Amygdala (tissue), 56 donors: Measurements from ENCODE around the gene TSPAN10.

Experiments used
- DNase-seq, 56 donors: peaks; one replicate each; lab custom pipeline; 2025; lab: John Stamatoyannopoulos, UW

TSPAN10 gene

DNA sequence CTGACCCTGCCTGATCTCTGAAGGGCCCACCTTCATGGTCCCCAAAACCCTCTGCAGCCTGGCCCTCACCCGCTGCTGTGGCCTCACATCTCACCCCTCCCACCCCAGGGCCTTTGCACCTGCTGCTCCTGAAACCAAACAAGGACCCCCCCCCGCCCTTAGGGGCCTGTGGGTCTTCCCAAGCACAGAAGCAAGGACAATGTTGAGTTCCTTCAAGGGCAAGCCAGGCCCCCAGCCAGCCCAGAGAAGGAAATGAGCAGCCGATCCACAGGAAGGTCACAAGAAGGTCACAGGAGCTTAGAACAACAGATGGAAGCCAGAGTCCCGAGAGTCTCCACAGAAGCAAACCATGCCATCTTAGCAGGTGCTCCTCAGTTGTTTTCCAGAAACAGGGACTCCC is 19.8 kb downstream of the TSPAN10 start:
- no peak for DNase-seq

- DNase-seq: no peak
Measured at GRCh38 chr17:81659038-81659437, 22.0 kb downstream of the TSPAN10 start.

- DNase-seq: no peak
Measured at GRCh38 chr17:81660441-81660840, 23.4 kb downstream of the TSPAN10 start.

- no peak for DNase-seq
Measured at GRCh38 chr17:81662002-81662401, 25.0 kb downstream of the TSPAN10 start.

DNA sequence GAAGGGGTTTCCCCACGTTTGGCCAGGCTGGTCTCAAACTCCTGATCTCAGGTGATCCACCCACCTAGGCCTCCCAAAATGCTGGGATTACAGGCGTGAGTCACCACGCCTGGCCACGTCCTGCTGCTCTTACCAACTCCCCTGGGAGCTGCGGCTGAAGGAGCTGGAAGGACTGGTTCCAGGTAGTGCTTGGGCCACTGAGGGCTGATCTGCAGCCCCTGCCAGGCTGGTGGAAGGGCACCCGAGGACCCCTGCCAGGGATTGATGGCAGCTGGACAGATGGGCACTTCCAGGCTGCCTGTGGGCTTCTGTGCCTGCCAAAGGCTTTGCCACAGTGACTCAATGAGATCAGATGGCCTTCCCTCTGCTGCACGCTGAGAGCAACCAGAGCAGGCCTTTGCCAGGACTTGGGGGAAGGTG is 27.1 kb downstream of the TSPAN10 start:
- DNase-seq: no peak

- DNase-seq: peak in 5 of 56 donors; percentile 7 to 31 (median 18)
Measured at GRCh38 chr17:81665205-81666091, 28.5 kb downstream of the TSPAN10 start.

DNA sequence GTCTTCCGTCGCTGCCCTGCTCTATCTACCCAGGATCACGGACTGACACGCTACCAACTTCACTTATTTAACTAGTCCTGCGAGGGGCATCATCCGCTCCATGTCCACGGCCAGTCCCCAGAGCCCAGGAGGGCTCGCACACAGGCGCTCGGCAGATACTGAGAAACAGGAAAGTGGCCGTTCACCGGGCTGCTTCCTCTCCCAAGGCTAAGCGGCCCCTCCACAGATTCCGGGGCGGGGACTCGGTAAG is 29.0 kb downstream of the TSPAN10 start:
- no peak for DNase-seq

- DNase-seq: peak; percentile 73 to 97 (median 92)
Measured at GRCh38 chr17:81666342-81667191, 29.6 kb downstream of the TSPAN10 start, which contains the start of the genes CCDC137 and OXLD1. Gene CCDC137 (plus strand): TSS chr17:81666737. CDS start chr17:81666767, 30 bp downstream. Gene OXLD1 (minus strand): TSS chr17:81666605. CDS start chr17:81666577, 28 bp downstream.

GRCh38 chr17:81667754-81668153 is 30.8 kb downstream of the TSPAN10 start:
- no peak for DNase-seq

DNA sequence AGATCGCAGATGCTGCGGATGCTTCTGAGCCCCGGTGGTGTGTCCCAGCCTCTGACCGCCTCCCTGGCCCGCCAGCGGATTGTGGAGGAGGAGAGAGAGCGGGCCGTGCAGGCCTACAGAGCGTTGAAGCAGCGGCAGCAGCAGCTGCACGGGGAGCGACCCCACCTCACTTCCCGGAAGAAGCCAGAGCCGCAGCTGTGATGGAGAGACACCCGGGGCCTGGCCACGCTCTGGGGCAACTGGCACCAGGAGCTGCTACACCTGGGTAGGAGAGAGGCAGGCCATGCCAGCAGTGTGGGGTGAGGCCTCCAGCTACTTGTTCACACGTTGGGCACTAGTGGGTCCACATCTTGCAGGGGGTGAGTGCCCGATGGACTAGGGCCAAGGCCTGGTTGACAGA is 35.5 kb downstream of the TSPAN10 start:
- DNase-seq: no peak

DNA sequence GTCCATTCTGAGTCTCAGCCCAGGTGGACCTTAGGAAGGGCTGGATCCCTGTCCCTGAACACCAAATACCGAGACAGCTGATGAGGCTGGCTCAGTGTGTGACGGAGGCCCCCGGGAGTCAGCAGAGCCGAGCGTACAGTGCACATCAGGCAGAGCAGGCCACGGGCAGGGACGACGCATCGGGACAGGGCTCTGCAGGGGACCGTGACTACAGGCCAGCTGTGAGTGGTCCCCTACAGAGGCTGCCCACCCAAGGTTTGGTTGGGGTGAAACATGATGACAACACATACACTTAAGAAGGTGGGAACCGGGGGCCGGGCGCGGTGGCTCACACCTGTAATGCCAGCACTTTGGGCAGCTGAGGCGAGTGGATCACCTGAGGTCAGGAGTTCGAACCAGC is 36.0 kb downstream of the TSPAN10 start:
- no peak for DNase-seq

- DNase-seq: no peak
Measured at GRCh38 chr17:81673561-81674258, 36.7 kb downstream of the TSPAN10 start.

DNA sequence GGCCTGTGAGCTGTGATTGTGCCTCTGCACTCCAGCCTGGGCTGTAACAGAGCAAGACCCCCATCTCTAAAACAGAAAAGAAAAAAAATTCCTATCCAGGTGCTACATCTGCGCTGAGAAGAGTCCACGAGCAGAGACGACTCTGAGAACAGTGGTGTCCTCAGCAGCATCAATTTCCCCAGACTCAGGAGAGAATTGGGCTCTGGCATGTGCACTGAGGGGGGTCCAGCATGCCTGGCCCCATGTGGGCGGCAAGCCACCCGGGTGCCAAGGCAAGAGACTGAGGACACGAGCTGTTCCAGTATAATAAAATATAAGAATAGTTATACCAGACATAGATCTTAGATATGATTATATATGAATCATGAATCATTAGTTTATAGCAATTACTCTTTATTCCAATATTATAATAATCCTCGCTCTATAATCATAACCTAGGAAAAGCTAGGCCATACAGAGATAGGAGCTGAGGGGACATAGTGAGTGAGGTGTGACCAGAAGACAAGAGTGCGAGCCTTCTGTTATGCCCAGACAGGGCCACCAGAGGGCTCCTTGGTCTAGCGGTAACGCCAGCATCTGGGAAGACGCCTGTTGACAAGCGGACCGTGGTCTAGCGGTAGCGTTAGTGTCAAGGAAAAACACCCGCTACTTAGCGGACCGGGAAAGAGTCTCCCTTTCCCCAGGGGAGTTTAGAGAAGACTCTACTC is 38.7 kb downstream of the TSPAN10 start:
- peak in 16 of 56 donors; percentile 7 to 50 (median 34) for DNase-seq

- peak in 5 of 56 donors; percentile 11 to 35 (median 24) for DNase-seq
Measured at GRCh38 chr17:81676906-81677305, 39.9 kb downstream of the TSPAN10 start.

GRCh38 chr17:81680150-81680549 is 43.2 kb downstream of the TSPAN10 start:
- no peak for DNase-seq

GRCh38 chr17:81681672-81682071 is 44.7 kb downstream of the TSPAN10 start:
- peak in 16 of 56 donors; percentile 2 to 58 (median 34) for DNase-seq

DNA sequence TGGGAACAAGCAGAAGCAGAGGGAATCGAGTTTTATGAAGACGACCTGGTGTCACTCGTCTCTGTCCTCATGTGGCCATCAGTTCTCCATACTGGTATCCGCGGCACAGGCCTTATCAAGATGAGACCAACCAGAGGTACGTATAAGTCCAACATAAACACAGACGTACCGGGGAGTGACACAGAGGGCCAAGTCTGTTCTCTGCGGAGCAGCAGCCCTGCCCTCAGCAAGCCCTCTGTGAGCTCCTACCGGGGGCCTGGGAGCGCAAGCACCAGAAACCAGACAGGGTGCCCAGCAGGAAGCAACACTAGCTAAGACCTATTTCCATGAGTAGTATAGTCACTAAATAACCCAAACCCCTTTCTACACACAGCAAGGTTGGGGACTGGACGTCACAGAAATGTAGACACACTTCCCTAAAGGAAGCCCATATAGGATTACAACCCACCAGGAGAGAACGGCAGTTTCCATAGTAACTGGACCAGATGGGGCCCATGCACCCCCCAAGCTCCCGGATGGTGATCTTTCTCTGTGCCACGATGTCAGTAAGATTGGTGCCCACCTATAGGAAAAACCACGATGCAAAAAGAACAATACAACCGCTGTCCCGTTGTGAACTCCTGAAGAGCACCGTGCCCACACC is 45.7 kb downstream of the TSPAN10 start:
- no peak for DNase-seq

DNA sequence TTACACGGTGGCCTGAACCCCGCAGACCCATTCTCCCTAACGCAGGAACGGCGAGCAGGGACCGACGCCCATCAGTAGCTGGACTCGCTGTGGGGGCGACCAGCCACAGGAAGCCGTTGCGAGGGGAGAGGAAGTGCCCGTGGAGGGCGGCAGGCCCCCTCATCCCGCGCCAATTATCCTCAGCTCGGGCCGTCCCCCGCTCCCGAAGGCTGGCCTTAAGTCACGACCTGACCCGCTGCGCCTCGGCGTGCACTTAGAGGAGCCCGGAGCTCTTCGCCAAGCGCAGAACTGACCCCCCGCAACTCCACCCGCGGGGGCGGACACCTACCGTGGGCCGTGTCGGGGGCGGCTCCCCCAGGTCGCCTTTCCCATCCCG is 46.2 kb downstream of the TSPAN10 start:
- peak in 1 of 56 donors; percentile 57 for DNase-seq

DNA sequence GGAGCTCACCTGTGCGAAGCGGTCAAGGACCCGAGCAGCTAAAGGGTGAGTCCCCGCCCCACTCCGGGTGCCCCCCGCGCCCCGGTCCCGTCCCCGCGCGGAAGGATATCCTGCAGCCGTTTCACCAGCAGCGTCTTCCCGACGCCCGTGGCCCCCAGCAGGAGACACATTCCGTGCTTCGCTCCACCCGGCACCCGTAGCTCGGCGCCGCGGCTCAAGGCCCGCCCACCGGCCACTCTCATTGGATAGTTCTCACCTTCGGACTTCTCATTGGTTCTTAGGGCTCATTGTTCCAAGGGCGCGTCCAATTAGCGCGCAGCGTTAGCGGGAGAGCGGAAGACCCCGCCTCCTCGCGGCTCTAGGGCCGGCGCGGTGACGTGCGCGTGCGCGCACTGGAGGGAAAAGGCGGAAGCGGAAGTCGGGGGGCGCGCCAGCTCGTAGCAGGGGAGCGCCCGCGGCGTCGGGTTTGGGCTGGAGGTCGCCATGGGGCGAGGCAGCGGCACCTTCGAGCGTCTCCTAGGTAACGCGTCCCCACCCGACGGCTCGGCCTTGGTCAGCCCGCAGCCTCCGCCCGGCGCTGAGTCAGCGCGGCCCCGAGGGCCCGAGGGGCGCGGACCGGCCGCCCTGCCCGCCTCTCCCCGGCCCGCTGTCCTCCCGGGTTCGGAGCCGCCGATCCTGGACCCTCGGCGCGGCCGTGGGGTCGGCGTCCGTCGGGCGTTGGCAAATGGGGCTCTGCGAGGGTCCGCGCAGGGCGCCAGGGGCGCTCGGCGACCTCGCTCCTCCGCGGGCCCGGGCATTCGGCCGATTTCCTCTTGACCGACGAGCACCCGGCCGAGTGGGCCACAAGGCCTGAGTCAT is 46.8 kb downstream of the TSPAN10 start, which contains the start of the genes ARL16 and HGS:
ARL16 (minus strand) TSS at position 214 of the 858 bp plus-strand sequence; CDS start at position 170, 44 bp downstream.
HGS (plus strand) TSS at position 428 of the 858 bp plus-strand sequence; CDS start at position 484, 56 bp downstream.
- peak; percentile 45 to 99 (median 94) for DNase-seq
